Endodermal cell (in vitro differentiated cells): ENCODE measurements around the gene CASP9. TPM values are rescaled to one million over a fixed set of nuclear protein-coding genes. Genes with fewer than 3 reads are reported as not detected.

Experiments used
- DNase-seq: peaks from one replicate; pipeline ENCODE4 v3.0.0-alpha.2; 2017
- H3K27ac ChIP-seq: 2 replicates; pipeline ENCODE4 v1.5.1; 2013; ENCODE audit warnings: mild to moderate bottlenecking, low read depth, low read length, moderate library complexity
- H3K27me3 ChIP-seq: 2 replicates; pipeline ENCODE4 v1.6.1; 2013; ENCODE audit warnings: mild to moderate bottlenecking, low read length, moderate library complexity; ENCODE audit not compliant: insufficient read depth, control insufficient read depth, poor library complexity, severe bottlenecking
- H3K36me3 ChIP-seq: 2 replicates; pipeline ENCODE4 v1.7.0; 2013; ENCODE audit warnings: mild to moderate bottlenecking, low read length, moderate library complexity; ENCODE audit not compliant: control insufficient read depth, insufficient read depth
- H3K4me1 ChIP-seq: one replicate; pipeline ENCODE4 v1.7.0; 2013; ENCODE audit warnings: low read length; ENCODE audit not compliant: control insufficient read depth, insufficient read depth
- H3K4me3 ChIP-seq: 2 replicates; pipeline ENCODE4 v1.5.1; 2013; ENCODE audit warnings: mild to moderate bottlenecking, low read length, moderate library complexity
- H3K9ac ChIP-seq: 2 replicates; pipeline ENCODE4 v1.6.1; 2013; ENCODE audit warnings: mild to moderate bottlenecking, low read length, moderate library complexity; ENCODE audit not compliant: poor library complexity, severe bottlenecking; ENCODE audit errors: extremely low read depth
- H3K9me3 ChIP-seq: 2 replicates; pipeline ENCODE4 v1.6.1; 2013; ENCODE audit warnings: mild to moderate bottlenecking, low read length, moderate library complexity; ENCODE audit not compliant: control insufficient read depth
- H3K27ac Mint-ChIP-seq: 2 replicates; pipeline ENCODE4 v1.8.0; 2020; ENCODE audit warnings: mixed read lengths
- H3K27me3 Mint-ChIP-seq: 2 replicates; pipeline ENCODE4 v1.8.0; 2021; ENCODE audit warnings: mild to moderate bottlenecking, mixed read lengths; ENCODE audit not compliant: insufficient read depth
- H3K36me3 Mint-ChIP-seq: 2 replicates; pipeline ENCODE4 v1.8.0; 2020; ENCODE audit warnings: low read depth, mixed read lengths
- H3K4me1 Mint-ChIP-seq: 2 replicates; pipeline ENCODE4 v1.8.0; 2020; ENCODE audit warnings: mixed read lengths
- H3K4me3 Mint-ChIP-seq: 2 replicates; pipeline ENCODE4 v1.8.0; 2020; ENCODE audit warnings: mild to moderate bottlenecking, moderate library complexity, mixed read lengths
- H3K9me3 Mint-ChIP-seq: 2 replicates; pipeline ENCODE4 v1.8.0; 2020; ENCODE audit warnings: mild to moderate bottlenecking, mixed read lengths
- WGBS, 2 experiments: methylation state at CpG; one replicate each; pipeline versions ENCODE4 v1.1.5 to v1.1.7; 2013; ENCODE audit warnings: missing lambda C conversion rate in 2 of 2, mixed read lengths in 1 of 2; ENCODE audit not compliant: insufficient coverage in 1 of 2, insufficient read length in 1 of 2; 5-methylcytosine and 5-hydroxymethylcytosine counted together
- total RNA-seq, 2 donors: library from RNA; stranded (reverse); fragmentation: NEBNext Ultra II Directional in 1 of 2; extraction: Animal tissue kit (Norgen Biotek cat#: 25700) in 1 of 2; gene quantifications; 2 replicates in 1 of 2; 3 replicates in 1 of 2; pipeline ENCODE4 v1.2.1, GENCODE V29; 2021
- TF ChIP-seq, protein P1 (sequence below): fragments of 200-600 bp; sonication (generic); conservative IDR thresholded peaks from 2 replicates; pipeline ENCODE4 v1.5.0; 2021; ENCODE audit warnings: antibody characterized with exemption, mild to moderate bottlenecking

CASP9 gene
- total RNA-seq, 2 donors from 2014 or later: 15.5 to 16.1 TPM

DNA sequence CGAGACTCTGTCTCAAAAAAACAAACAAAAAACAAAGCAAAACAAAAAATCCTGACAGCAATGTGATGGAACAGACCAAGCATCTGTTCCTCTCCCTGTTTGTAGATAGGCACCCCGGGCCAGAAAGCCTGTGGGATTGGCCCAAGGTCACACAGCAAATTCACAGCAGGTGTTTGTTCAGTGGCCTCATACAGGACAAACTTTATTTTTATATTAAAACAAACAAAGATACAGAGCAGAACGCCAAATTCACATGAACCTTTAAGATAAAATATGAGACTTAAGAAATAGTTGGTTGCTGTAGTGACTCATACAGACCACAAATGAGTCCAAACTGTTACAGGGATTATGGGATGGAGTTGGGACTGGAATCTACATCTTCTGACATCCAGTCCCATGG lies 69.8 kb downstream of the CASP9 start:
- H3K27ac ChIP-seq: no peak overlapping the region
- no peak overlapping the region for H3K4me3 ChIP-seq
- H3K36me3 ChIP-seq: no peaks in the 10 kb centered on the region
- Mint-ChIP-seq H3K9me3 (peaks cover 5% of the 10 kb centered on the region), H3K27me3 (no peaks in the 10 kb centered on the region), H3K4me3 (no peak overlapping the region), H3K36me3 (no peaks in the 10 kb centered on the region), H3K27ac (no peak overlapping the region), H3K4me1 (peaks cover 13% of the 10 kb centered on the region)
- TF ChIP-seq, protein P1, sequence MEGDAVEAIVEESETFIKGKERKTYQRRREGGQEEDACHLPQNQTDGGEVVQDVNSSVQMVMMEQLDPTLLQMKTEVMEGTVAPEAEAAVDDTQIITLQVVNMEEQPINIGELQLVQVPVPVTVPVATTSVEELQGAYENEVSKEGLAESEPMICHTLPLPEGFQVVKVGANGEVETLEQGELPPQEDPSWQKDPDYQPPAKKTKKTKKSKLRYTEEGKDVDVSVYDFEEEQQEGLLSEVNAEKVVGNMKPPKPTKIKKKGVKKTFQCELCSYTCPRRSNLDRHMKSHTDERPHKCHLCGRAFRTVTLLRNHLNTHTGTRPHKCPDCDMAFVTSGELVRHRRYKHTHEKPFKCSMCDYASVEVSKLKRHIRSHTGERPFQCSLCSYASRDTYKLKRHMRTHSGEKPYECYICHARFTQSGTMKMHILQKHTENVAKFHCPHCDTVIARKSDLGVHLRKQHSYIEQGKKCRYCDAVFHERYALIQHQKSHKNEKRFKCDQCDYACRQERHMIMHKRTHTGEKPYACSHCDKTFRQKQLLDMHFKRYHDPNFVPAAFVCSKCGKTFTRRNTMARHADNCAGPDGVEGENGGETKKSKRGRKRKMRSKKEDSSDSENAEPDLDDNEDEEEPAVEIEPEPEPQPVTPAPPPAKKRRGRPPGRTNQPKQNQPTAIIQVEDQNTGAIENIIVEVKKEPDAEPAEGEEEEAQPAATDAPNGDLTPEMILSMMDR: no peak
- H3K4me1 ChIP-seq: no peaks in the 10 kb centered on the region
- no peak for DNase-seq
- WGBS, 2 experiments: 87% methylated on average over 3 of the region's 3 CpGs; no CpG with 5 or more reads in 1 of the 2 experiments
- H3K9me3 ChIP-seq: no peaks in the 10 kb centered on the region
- no peak overlapping the region for H3K9ac ChIP-seq
- H3K27me3 ChIP-seq: no peaks in the 10 kb centered on the region

DNA sequence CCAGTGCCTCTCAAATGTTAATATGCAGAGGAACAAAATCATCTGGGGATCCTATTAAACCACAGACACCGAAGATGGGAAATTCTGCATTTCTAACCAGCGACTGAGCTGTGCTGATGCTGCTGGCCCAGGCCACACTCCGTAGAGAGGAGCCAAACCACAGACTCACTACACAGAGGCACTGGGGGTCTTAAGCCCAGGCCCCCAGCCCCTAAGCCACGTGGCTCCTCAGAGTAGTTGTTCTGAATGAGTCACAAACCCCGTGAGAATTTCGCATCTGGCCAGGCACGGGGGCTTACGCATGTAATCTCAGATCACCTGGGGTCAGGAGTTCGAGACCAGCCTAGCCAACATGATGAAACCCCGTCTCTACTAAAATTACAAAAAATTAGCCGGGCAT lies 70.3 kb downstream of the CASP9 start:
- Mint-ChIP-seq H3K36me3 (no peaks in the 10 kb centered on the region), H3K27ac (no peak overlapping the region), H3K9me3 (peaks cover 5% of the 10 kb centered on the region), H3K4me1 (peaks cover 13% of the 10 kb centered on the region), H3K27me3 (no peaks in the 10 kb centered on the region), H3K4me3 (no peak overlapping the region)
- Histone ChIP-seq H3K9me3 (no peaks in the 10 kb centered on the region), H3K9ac (no peak overlapping the region), H3K27ac (no peak overlapping the region), H3K36me3 (no peaks in the 10 kb centered on the region), H3K4me1 (no peaks in the 10 kb centered on the region), H3K27me3 (no peaks in the 10 kb centered on the region), H3K4me3 (no peak overlapping the region)
- no peak for DNase-seq
- TF ChIP-seq, protein P1: no peak
- 84 to 88% methylated on average over 11 of the region's 11 CpGs for WGBS, 2 experiments

DNA sequence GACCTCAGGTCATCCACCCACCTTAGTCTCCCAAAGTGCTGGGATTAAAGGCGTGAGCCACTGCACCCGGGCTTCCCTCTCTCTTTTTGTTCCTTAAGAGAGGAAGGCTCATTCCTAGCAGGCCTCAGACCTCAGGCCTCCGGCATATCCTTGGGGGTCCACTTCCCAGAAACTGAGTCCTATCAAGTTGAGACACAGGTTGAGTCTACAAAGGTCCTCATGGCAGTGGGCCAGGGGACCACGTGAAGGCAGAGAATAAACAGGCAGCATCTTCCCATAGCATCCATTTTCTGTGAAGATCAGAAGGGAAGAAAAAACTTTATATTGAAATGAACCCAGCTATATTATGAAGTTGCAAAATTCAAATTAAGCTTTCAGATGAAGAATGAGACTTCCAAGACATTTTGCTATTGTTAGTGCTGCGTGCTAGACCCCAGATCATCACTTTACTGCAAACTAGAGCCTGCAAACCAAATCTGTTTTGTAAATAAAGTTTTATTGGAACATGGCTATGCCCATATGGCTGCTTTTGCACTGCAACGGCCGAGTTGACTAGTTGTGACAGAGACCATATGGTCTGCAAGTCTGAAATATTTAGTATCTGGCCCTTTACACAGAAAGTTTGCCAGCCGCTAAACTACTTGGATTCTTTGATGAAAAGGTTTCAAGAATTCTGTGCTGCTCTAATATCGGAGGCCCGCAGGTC lies 71.0 kb downstream of the CASP9 start:
- H3K27ac Mint-ChIP-seq: no peak overlapping the region
- TF ChIP-seq, protein P1: no peak

More for the DNA sequence above, 71.0 kb downstream of the CASP9 start:
- no peaks in the 10 kb centered on the region for H3K27me3 Mint-ChIP-seq
- peaks cover 5% of the 10 kb centered on the region for H3K9me3 Mint-ChIP-seq
- Histone ChIP-seq H3K36me3 (no peaks in the 10 kb centered on the region), H3K9ac (peak overlapping the region; percentile 15), H3K27ac (no peak overlapping the region), H3K27me3 (no peaks in the 10 kb centered on the region), H3K4me1 (no peaks in the 10 kb centered on the region), H3K4me3 (no peak overlapping the region), H3K9me3 (no peaks in the 10 kb centered on the region)
- no peak for DNase-seq
- no peak overlapping the region for H3K4me3 Mint-ChIP-seq
- no peaks in the 10 kb centered on the region for H3K36me3 Mint-ChIP-seq
- 90 to 94% methylated on average over 9 to 10 of the region's 10 CpGs for WGBS, 2 experiments
- H3K4me1 Mint-ChIP-seq: peaks cover 13% of the 10 kb centered on the region
